Endometrium (tissue), 2 donors: ENCODE measurements around the gene TAF1.
"Not testable (repeated sequence)": the region's sequence is repeated elsewhere in the genome, so short reads cannot be mapped to it uniquely, and the experiment has no call there.

Experiments
- FAIRE-seq: peaks from 2 replicates; lab custom pipeline; 2012; peaks lifted over from hg19 to GRCh38; lab: Jason Lieb, UNC
- donor health status: control.
- donor health status: control.

The TAF1 gene

DNA sequence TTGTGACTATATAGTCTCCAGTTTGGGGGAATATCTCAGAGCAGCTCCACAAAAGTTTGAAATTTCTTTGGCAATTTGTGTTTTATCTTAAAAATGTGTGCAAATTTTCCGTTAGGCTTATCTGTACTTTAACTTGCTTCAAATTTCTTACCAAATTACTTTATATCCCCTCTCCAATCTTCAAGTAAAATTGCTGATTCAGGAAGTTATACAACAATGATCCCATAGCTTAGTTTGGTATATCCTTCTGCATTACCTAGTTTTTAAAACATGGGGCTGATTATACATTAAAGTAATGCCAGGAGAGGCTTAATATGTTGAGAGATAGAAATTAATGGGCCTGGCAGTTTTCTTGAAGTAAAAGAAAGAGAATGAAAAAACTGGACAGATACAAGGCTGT is 66.6 kb downstream of the TAF1 start:
- FAIRE-seq, result no peak

GRCh38 chrX:71438750-71439149 is 72.6 kb downstream of the TAF1 start:
- no peak for FAIRE-seq

GRCh38 chrX:71439420-71439819 is 73.3 kb downstream of the TAF1 start:
- FAIRE-seq, result no peak

DNA sequence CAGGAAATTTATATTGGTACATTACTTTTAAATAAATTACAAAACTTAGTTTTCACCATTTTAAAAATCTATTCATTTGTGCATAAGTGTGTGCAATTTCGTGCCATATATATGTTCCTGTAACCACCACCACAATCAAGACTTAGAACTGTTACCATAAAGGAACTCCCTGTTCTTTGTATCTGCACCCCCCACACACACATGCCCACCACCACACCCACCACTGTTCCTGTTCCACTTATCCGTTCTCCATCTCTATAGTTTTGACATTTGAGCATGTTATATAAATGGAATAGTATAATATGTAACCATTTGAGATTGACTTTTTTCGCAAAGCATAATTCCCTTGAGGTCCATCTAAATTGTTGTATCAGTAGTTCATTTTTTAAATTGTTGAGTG is 73.7 kb downstream of the TAF1 start:
- FAIRE-seq, result no peak

DNA sequence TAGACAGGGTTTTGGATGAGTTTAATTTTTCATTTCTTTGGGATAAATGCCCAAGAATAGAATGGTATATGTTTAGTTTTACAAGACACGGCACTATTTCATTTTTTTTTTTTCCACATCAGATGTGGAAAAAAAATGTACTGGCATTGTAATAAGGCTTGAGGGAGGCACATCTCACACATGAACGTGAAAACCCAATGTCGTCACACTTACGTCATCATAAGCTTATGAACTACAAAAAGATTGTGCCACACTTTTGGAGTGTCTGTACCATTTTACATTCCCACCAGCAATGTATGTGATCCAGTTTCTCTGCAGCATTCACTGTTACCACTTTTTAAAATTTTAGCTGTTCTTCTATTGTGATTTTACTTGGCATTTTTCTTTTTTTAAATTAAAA is 74.2 kb downstream of the TAF1 start:
- no peak for FAIRE-seq

DNA sequence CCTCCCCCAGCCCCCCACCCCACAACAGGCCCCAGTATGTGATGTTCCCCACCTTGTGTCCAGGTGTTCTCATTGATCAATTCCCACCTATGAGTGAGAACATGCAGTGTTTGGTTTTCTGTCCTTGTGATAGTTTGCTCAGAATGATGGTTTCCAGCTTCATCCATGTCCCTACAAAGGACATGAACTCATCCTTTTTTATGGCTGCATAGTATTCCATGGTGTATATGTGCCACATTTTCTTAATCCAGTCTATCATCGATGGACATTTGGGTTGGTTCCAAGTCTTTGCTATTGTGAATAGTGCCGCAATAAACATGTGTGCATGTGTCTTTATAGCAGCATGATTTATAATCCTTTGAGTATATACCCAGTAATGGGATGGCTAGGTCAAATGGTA is 75.7 kb downstream of the TAF1 start:
- FAIRE-seq, result not testable (repeated sequence)

DNA sequence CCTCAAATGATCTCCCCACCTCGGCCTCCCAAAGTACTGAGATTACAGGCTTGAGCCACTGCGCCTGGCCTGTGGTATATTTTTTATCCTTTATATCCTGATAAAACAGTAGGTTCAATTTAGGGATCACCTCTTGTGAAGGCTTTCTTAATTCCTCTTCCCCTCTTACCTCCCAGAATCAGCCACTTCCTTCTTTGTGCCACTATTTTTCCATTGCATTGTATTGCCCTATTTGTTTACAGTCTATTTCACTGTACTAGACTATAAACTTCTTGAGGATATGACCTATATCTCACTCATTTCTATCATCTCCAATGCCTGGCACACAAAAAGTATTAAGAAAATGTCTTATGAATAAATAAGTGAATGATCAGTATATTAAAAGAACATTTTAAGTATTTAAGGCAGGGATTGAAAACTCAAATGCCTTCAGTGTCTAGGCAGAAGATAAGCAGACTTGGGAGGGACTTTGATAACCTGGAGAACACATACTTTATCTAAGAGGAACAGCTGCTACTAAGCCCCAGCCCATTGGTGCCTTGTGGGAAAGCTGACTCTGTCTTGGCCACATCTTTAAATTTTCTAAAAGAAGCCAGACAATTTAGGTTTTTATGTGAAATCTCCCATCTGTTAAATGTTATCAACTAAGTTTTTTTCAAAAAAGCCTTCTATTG is 84.4 kb downstream of the TAF1 start:
- no peak for FAIRE-seq

GRCh38 chrX:71451518-71451917 is 85.4 kb downstream of the TAF1 start:
- not testable (repeated sequence) for FAIRE-seq

DNA sequence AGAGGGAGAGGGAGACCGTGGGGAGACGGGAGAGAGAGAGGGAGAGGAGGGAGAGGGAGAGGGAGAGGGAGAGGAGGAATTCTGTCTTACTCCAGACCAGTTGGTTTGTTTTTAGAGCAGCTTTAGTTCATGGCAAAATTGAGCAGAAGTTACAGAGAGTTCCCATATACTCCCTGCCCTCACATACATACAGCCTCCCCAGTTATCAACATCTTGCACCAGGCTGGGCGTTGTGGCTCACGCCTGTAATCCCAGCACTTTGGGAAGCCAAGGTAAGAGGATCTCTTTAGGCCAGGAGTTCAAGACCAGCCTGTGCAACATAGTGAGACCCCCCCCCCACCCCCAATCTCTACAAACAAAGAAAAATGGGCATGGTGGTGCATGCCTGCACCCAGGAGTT is 86.9 kb downstream of the TAF1 start:
- no peak for FAIRE-seq

DNA sequence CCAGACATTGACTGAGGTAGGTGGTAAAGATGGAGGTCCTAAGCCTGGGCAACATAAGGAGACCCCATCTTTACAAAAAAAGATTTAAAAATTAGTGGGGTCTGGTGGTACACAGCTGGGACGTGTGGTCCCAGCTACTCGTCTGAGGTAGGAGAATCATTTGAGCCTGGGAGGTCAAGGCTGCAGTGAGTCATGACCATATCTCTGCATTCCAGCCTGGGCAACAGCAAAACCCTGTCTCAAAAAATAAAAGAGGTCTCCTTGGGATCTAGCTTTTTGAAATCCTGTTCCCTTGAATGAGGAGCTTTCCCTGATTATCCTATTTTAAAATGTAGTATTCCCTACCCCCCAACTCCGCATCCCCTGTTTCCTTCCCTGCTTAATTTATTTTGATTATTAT is 88.1 kb downstream of the TAF1 start:
- no peak for FAIRE-seq

- no peak for FAIRE-seq
These were observed 92.7 kb downstream of the TAF1 start for GRCh38 chrX:71458866-71459265.

- no peak for FAIRE-seq
These were observed 98.8 kb downstream of the TAF1 start for GRCh38 chrX:71464968-71465367.

DNA sequence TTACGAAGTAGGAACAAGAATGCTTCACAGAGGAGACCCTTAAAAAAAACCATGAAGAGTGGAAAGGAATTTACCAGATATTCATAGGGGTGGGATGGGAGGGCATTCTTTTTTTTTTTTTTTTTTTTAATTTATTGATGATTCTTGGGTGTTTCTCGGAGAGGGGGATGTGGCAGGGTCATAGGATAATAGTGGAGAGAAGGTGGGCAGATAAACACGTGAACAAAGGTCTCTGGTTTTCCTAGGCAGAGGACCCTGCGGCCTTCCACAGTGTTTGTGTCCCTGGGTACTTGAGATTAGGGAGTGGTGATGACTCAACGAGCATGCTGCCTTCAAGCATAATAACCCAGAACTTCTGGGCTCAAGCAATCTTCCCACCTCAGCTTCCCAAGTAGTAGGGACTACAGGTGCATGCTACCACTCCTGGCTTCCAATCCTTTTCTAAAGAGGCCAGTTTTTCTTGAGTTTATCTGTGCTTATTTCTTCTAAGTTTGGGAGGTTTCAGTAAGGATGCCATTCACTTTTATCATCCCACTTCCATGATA is 100.9 kb downstream of the TAF1 start:
- FAIRE-seq, result no peak

DNA sequence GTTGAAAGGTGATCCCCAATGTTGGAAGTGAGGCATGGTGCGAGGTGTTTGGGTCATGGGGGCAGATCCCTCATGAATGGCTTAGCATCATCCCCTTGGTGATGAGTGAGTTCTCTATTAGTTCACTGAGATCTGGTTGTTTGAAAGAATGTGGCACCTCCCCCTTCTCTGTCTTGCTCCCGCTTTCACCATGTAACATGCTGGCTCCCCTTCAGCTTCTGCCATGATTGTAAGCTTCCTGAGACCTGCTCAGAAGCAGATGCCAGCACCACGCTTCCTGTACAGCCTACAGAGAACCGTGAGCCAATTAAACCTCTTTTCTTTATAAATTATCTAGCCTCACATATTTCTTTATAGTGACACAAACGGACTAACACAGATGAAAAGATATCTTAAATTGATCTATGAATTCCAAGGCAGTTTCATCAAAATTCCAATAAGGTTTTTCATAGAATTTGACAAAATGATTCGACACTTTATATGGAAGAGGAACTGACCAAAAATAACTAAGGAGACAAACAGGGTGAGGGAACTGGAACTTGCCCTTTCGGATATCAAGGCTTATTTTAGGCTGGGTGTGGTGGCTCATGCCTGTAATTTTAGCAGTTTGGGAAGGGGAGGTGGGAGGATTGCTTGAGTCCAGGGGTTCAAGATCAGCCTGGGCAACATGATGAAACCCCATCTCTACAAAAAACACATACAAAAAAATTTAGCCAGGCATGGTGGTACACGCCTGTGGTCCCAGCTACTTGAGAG is 109.8 kb downstream of the TAF1 start:
- no peak for FAIRE-seq

DNA sequence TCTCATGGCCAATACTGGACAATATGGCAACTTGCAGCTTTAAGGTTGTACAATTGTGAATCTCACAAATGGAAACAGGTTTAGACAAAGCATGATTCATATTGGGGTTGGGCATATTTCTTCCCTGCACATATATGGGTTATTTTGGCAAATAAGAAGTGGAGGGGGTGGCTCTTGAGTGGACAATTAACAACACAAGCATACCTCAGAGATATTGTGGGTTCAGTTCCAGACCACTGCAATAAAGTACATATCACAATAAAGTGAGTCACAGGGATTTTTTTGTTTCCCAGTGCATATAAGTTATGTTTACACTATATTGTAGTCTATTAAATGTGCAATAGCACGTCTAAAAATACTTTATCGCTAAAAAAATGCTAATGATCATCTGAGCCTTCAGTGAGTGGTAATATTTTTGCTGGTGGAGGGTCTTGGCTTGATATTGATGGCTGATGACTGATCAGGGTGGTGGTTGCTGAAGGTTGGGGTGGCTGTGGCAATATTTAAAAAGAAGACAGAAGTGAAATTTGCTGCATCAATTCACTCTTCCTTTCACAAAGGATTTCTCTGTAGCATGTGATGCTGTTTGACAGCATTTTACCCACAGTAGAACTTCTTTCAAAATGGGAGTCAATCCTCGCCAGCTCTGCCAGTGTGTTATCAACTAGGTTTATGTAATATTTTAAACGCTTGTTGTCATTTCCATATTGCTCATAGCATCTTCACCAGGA is 116.2 kb downstream of the TAF1 start:
- no peak for FAIRE-seq

DNA sequence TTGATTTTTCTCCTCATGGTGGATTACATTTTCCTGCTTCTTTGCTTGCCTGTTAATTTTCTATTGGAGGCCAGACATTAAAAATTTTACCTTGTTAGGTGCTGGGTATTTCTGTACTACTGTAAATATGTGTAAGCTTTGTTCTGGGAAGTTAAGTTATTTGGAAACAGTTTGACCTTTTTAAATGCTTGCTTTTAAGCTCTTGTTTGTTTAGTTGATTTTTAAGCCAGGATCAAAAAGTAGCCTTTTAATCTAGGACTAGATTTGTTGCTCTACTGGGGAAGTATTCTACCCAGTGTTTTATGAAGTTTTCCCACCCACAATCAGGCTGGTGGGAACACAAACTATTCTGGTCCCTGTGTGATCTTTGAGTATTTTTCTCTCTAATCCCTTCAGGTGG is 121.7 kb downstream of the TAF1 start:
- FAIRE-seq, result peak; percentile 12

- FAIRE-seq, result no peak
These were observed 123.4 kb downstream of the TAF1 start for GRCh38 chrX:71489540-71489939.

- no peak for FAIRE-seq
These were observed 126.3 kb downstream of the TAF1 start for GRCh38 chrX:71492231-71493065.

GRCh38 chrX:71493111-71493613 is 127.0 kb downstream of the TAF1 start:
- no peak for FAIRE-seq

- not testable (repeated sequence) for FAIRE-seq
These were observed 129.8 kb downstream of the TAF1 start for GRCh38 chrX:71495979-71496378.

GRCh38 chrX:71496476-71496875 is 130.3 kb downstream of the TAF1 start:
- FAIRE-seq, result no peak

DNA sequence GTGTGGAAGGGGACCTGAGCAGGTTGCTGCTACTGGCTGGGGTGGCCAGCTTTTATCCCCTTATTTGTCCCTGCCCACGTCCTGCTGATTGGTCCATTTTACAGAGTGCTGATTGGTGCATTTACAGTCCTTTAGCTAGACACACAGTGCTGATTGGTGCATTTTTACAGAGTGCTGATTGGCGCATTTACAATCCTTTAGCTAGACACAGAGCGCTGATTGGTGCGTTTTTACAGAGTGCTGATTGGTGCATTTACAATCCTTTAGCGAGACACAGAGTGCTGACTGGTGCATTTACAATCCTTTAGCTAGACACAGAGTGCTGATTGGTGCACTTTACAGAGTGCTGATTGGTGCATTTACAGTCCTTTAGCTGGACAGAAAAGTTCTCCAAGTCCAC is 135.9 kb downstream of the TAF1 start:
- not testable (repeated sequence) for FAIRE-seq
